ENCODE results near the gene GPR17.

GRCh38 chr2:127650041-127650784, 4.3 kb downstream of the GPR17 start:
- TF ChIP-seq EZH2 (IDR thresholded peaks at IDR 0.05; ENCODE audit: low read length, missing control alignments) (no peak), CTCF (conservative IDR thresholded peaks at IDR 0.05 in 1 of 2, IDR thresholded peaks at IDR 0.05 in 1 of 2; ENCODE audit: low read depth in 1 of 2, low read length in 2 of 2) (peak in 1 of 2 donors; percentile 1)
